ENCODE measurements around the gene GSDME. TPM values are rescaled to one million over a fixed set of nuclear protein-coding genes. Genes with fewer than 3 reads are reported as not detected.

Gene GSDME
- total RNA-seq, 1 donor from 2014 or later: 9.3 TPM

DNA sequence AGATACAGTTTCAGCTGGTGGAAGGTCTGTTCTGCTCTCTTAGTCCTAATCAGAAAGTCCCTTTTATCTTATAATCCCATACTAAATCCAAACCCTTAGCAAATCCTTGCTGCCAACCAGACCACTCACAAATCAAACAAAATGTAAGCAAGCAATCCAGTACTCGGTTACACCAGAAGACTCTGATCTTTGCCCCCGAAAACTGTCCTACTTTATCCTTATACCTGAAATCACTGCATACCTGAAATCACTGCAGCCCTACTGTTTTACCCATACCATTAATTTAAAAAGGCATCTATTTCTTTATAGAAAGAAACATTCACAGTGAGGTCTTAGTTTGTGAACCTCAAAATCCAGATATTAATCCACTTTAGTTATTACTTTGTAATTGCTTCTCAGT is 64.7 kb downstream of the GSDME start:
- H3K4me1 Mint-ChIP-seq: no peaks in the 10 kb centered on the region
- no peak overlapping the region for H3K4me3 Mint-ChIP-seq
- no peaks in the 10 kb centered on the region for H3K27me3 Mint-ChIP-seq (ENCODE audit: low read depth)
- peaks cover 4% of the 10 kb centered on the region for H3K9me3 Mint-ChIP-seq
- TF ChIP-seq, protein P1, sequence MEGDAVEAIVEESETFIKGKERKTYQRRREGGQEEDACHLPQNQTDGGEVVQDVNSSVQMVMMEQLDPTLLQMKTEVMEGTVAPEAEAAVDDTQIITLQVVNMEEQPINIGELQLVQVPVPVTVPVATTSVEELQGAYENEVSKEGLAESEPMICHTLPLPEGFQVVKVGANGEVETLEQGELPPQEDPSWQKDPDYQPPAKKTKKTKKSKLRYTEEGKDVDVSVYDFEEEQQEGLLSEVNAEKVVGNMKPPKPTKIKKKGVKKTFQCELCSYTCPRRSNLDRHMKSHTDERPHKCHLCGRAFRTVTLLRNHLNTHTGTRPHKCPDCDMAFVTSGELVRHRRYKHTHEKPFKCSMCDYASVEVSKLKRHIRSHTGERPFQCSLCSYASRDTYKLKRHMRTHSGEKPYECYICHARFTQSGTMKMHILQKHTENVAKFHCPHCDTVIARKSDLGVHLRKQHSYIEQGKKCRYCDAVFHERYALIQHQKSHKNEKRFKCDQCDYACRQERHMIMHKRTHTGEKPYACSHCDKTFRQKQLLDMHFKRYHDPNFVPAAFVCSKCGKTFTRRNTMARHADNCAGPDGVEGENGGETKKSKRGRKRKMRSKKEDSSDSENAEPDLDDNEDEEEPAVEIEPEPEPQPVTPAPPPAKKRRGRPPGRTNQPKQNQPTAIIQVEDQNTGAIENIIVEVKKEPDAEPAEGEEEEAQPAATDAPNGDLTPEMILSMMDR (IDR thresholded peaks at IDR 0.05; ENCODE audit: unreplicated experiment): no peak
- H3K27ac Mint-ChIP-seq: no peak overlapping the region
- DNase-seq (ENCODE audit: low spot score in 2 of 2, unreplicated experiment in 2 of 2): no peak
- peaks cover 6% of the 10 kb centered on the region for H3K36me3 Mint-ChIP-seq

DNA sequence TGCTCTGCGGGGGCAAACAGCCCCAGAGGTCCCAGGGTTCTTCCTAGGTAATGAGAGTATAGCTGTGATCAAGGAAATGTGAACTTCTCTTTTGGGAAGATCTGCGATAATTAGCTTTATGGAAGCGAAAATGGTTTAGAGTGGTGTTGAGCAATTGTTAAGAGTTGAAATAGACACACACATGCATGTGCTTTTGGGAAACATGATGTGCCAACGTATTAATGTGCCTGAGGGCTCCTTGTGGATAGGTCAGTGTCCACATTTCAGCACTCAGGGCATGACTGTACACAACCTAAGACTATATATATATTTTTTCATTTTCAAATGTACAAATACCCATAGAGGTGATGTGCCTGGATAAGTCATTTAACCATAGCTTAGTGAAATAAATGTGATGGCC is 67.0 kb downstream of the GSDME start:
- Mint-ChIP-seq H3K4me1 (no peaks in the 10 kb centered on the region), H3K36me3 (peaks cover 4% of the 10 kb centered on the region), H3K27me3 (ENCODE audit: low read depth) (no peaks in the 10 kb centered on the region), H3K9me3 (peaks cover 4% of the 10 kb centered on the region), H3K27ac (no peak overlapping the region), H3K4me3 (no peak overlapping the region)
- DNase-seq (ENCODE audit: low spot score in 2 of 2, unreplicated experiment in 2 of 2): no peak
- TF ChIP-seq, protein P1 (IDR thresholded peaks at IDR 0.05; ENCODE audit: unreplicated experiment): no peak

DNA sequence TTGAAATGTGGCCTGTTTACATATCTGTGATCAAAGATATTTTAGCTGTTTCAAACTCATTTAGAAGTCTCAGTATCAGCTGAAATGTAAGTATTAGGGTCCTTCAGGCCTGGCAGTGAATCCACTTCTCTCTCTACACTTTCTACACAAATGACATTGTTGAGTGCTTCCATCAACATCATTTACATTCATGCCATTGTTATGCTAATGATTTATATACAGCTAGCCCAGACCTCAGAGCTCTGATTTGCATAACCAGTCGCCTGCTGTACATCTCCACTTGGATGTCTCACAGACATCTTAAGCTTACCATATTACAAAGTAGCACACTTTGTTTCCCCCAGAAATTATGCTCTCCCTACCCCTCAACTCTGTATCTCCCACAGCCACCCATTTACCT is 71.6 kb downstream of the GSDME start:
- Mint-ChIP-seq H3K4me3 (no peak overlapping the region), H3K27me3 (ENCODE audit: low read depth) (no peaks in the 10 kb centered on the region)

DNA sequence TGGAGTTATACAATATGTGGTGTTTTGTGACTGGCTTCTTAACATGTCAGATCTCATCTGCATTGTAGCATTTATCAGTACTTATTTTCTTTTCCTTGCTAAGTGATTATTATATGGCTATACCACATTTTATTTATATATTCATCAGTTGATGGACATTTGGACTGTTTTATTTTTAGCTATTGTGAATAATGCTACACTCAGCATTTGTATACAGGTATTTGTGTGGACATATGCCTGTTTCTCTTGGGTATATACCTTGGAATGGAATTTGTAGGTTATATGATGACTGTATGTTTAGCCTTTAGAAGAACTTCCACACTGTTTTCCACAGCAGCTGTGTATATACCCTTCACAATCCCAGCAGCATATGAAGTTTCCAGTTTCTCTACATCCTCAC is 86.5 kb downstream of the GSDME start:
- Mint-ChIP-seq H3K4me1 (peaks cover 12% of the 10 kb centered on the region), H3K4me3 (no peak overlapping the region), H3K36me3 (peaks cover 5% of the 10 kb centered on the region), H3K27me3 (ENCODE audit: low read depth) (no peaks in the 10 kb centered on the region), H3K9me3 (peaks cover 15% of the 10 kb centered on the region), H3K27ac (no peak overlapping the region)
- TF ChIP-seq, protein P1 (IDR thresholded peaks at IDR 0.05; ENCODE audit: unreplicated experiment): no peak
- no peak for DNase-seq (ENCODE audit: low spot score in 2 of 2, unreplicated experiment in 2 of 2)

More for the DNA sequence above, 71.6 kb downstream of the GSDME start:
- Mint-ChIP-seq H3K36me3 (no peaks in the 10 kb centered on the region), H3K27ac (no peak overlapping the region), H3K9me3 (no peaks in the 10 kb centered on the region), H3K4me1 (no peaks in the 10 kb centered on the region)
- DNase-seq (ENCODE audit: low spot score in 2 of 2, unreplicated experiment in 2 of 2): no peak
- TF ChIP-seq, protein P1 (IDR thresholded peaks at IDR 0.05; ENCODE audit: unreplicated experiment): no peak

DNA sequence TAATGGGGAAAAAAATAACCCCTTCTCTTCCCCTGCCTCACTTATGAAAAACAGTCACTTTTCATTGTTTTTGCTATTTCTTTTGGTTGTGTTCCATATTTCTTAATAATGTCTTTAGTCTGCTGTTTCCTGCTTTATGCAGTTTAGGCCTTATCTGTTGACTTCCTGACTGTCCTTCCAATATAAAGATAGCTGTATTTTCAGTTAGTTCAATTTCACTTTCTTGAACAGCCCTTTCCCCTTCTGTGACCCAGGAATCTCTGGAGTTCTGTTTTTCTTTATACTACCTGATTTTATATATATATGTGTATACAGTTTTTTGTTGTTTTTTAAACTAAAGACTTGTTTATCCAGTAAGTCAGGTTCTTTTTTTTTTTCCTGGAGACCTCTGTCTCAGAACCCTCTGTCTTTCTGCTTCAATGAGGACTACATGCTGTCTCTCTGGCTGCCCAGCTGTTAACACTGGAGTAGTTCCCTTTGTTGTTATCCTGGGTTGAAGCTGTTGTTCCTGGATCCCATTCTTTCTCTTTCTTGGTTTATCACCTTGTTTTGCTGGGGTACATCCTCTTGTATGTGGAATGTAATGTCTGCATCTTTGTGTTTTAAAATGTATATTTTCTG is 87.2 kb downstream of the GSDME start:
- Mint-ChIP-seq H3K4me3 (no peak overlapping the region), H3K9me3 (peaks cover 15% of the 10 kb centered on the region), H3K4me1 (peaks cover 15% of the 10 kb centered on the region), H3K27me3 (ENCODE audit: low read depth) (no peaks in the 10 kb centered on the region), H3K36me3 (peaks cover 5% of the 10 kb centered on the region), H3K27ac (no peak overlapping the region)
- TF ChIP-seq, protein P1 (IDR thresholded peaks at IDR 0.05; ENCODE audit: unreplicated experiment): no peak
- DNase-seq (ENCODE audit: low spot score in 2 of 2, unreplicated experiment in 2 of 2): no peak
